GM20000 (cell line): ENCODE data around the gene GRAMD2A.

Source experiments
- DNase-seq: peaks from one replicate; pipeline ENCODE4 v3.0.0; 2012; ENCODE audit warnings: low spot score
- CTCF ChIP-seq: IDR thresholded peaks from 2 replicates; pipeline ENCODE4 v1.5.1; 2012; ENCODE audit warnings: mild to moderate bottlenecking, control low read depth; ENCODE audit errors: extremely low read depth, missing control alignments

The GRAMD2A gene

GRCh38 chr15:72202801-72203506, 5.4 kb upstream of the GRAMD2A start:
- no peak for DNase-seq
- no peak for TF ChIP-seq CTCF

DNA sequence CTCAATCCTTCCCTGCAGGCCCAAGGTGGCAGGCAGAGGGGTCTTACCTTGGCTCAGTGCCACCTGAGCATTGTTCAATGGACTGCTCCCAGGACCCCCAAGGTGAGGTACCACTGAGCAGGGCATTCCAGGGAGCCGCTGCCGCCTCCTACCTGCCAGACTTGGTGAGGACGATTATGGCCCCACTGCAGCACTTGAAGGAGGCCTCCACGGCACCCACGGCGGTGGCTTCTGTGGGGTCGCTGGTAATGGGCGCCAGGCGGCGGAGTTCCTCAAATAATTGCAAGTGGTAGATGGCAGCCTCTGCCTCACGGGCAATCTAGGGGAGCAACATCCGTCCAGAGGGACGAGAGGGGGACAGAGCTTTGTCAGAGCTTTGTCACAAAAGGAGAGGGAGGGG, 4.7 kb upstream of the GRAMD2A start:
- no peak for TF ChIP-seq CTCF

DNA sequence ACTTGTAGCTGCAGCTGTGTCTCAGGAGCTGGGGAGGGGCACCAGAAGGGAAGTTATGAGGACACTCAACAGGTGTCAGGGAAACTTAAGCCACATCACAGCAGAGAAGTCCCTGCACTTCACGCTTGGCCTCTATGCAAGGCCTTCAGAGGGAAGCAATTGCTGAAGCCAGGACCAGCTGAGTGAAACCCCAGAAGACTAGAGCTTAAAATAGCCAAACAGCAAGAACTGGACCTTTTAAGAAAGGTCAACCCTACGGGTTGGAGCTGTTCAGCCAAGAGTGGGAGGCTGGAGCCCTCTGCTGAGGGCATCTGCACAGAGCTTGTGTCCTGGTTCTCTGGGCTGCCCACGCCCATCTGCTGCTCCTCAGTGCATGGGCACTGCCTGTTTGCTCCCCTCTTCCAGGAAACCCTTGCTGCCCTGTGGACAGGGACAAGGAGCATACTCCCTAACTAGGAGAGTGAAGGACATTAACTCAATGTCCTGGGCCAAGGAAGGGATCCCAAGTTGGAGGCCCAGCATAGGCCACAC, 3.9 kb upstream of the GRAMD2A start:
- DNase-seq = no peak
- no peak for TF ChIP-seq CTCF

More for the DNA sequence above, 4.7 kb upstream of the GRAMD2A start:
- no peak for DNase-seq

- no peak for TF ChIP-seq CTCF
- no peak for DNase-seq
These were observed 3.0 kb upstream of the GRAMD2A start for GRCh38 chr15:72200395-72201237.

GRCh38 chr15:72199721-72200212, 2.2 kb upstream of the GRAMD2A start:
- peak; percentile 83 for DNase-seq
- peak; percentile 83 for TF ChIP-seq CTCF

- no peak for TF ChIP-seq CTCF
- DNase-seq = no peak
These were observed 1.6 kb upstream of the GRAMD2A start for GRCh38 chr15:72199205-72199515.
